H1 (cell line): Measurements from ENCODE around the gene SLC12A5. TPM values are rescaled to one million over a fixed set of nuclear protein-coding genes. Genes with fewer than 3 reads are reported as not detected.

Experiments used
- CTCF ChIA-PET: fragments of 300-600 bp; sonication (Branson Sonifier 250); formaldehyde crosslinking; loops from one replicate; lab custom pipeline; 2021; ENCODE audit not compliant: partially characterized antibody; lab: Charles Lee
- POLR2A ChIA-PET: fragments of 300-600 bp; sonication (Branson Sonifier 250); formaldehyde crosslinking; loops from one replicate; lab custom pipeline; 2021; ENCODE audit warnings: inconsistent platforms; ENCODE audit not compliant: partially characterized antibody; lab: Charles Lee
- DNase-seq, 2 experiments: peaks; one replicate each; pipeline versions ENCODE4 v3.0.0 to v3.0.0-alpha.2; 2010 to 2022; ENCODE audit warnings: low spot score in 2 of 2, low read depth in 1 of 2, mixed read lengths in 1 of 2
- FAIRE-seq: peaks from 2 replicates; lab custom pipeline; 2011; peaks lifted over from hg19 to GRCh38; lab: Jason Lieb, UNC
- H2AFZ ChIP-seq: 2 replicates; pipeline ENCODE4 v1.8.1; 2012; ENCODE audit warnings: low read length, inconsistent platforms
- H2AK5ac ChIP-seq: 2 replicates; pipeline ENCODE4 v1.6.1; 2013; ENCODE audit warnings: low read depth, low read length
- H2BK120ac ChIP-seq: replicated peaks from 2 replicates; pipeline ENCODE3; 2013; ENCODE audit warnings: low read depth, low read length, inconsistent platforms
- H2BK12ac ChIP-seq: 2 replicates; pipeline ENCODE4 v1.6.1; 2013; ENCODE audit warnings: low read depth, low read length
- H2BK15ac ChIP-seq: 2 replicates; pipeline ENCODE4 v1.6.1; 2013; ENCODE audit warnings: low read length
- H2BK20ac ChIP-seq: 2 replicates; pipeline ENCODE4 v1.6.1; 2013; ENCODE audit warnings: low read length
- H2BK5ac ChIP-seq: 2 replicates; pipeline ENCODE4 v1.6.1; 2013; ENCODE audit warnings: low read depth, low read length
- H3K14ac ChIP-seq: 2 replicates; pipeline ENCODE4 v1.6.1; 2013; ENCODE audit warnings: inconsistent platforms; ENCODE audit not compliant: insufficient read length
- H3K18ac ChIP-seq: 2 replicates; pipeline ENCODE4 v1.6.1; 2013; ENCODE audit warnings: low read length; ENCODE audit errors: extremely low read depth
- H3K23ac ChIP-seq: 2 replicates; pipeline ENCODE4 v1.6.1; 2013; ENCODE audit warnings: inconsistent platforms; ENCODE audit not compliant: insufficient read length
- H3K23me2 ChIP-seq: 2 replicates; pipeline ENCODE4 v1.6.1; 2013; ENCODE audit warnings: low read depth, low read length
- H3K27ac ChIP-seq: 2 replicates; pipeline ENCODE4 v1.6.1; 2011; ENCODE audit warnings: low read depth, low read length, inconsistent platforms
- H3K27me3 ChIP-seq, 4 experiments: replicated peaks in 1 of 4; 1 replicate in 1 of 4; 2 replicates in 3 of 4; pipeline versions ENCODE4 v1.6.1 to v1.8.1; 2011 to 2013; ENCODE audit warnings: low read length in 3 of 4, mild to moderate bottlenecking in 3 of 4, inconsistent platforms in 2 of 4, mixed read lengths in 2 of 4, moderate library complexity in 1 of 4; ENCODE audit not compliant: control insufficient read depth in 3 of 4, insufficient read depth in 3 of 4; ENCODE audit errors: extremely low read depth in 1 of 4
- H3K36me3 ChIP-seq, 4 experiments: 2 replicates each; pipeline versions ENCODE4 v1.6.1 to v1.8.1; 2011 to 2013; ENCODE audit warnings: mild to moderate bottlenecking in 4 of 4, low read length in 3 of 4, moderate library complexity in 2 of 4, control low read depth in 1 of 4, inconsistent platforms in 1 of 4; ENCODE audit not compliant: insufficient read depth in 4 of 4, control insufficient read depth in 2 of 4
- H3K4ac ChIP-seq: replicated peaks from 2 replicates; pipeline ENCODE3; 2013; ENCODE audit warnings: low read length, low read depth, mixed read lengths, inconsistent platforms; ENCODE audit not compliant: insufficient read length
- H3K4me1 ChIP-seq, 4 experiments: replicated peaks in 1 of 4; 1 replicate in 1 of 4; 2 replicates in 3 of 4; pipeline versions ENCODE4 v1.6.1 to v1.8.1; 2011 to 2013; ENCODE audit warnings: low read length in 3 of 4, inconsistent platforms in 2 of 4, mixed read lengths in 1 of 4; ENCODE audit not compliant: insufficient read depth in 4 of 4, control insufficient read depth in 3 of 4
- H3K4me2 ChIP-seq, 2 experiments: 2 replicates each; pipeline versions ENCODE4 v1.6.1 to v1.8.1; 2011 to 2013; ENCODE audit warnings: low read depth in 2 of 2, low read length in 2 of 2, control low read depth in 1 of 2, inconsistent platforms in 1 of 2, mild to moderate bottlenecking in 1 of 2; ENCODE audit not compliant: insufficient read depth in 1 of 2
- H3K4me3 ChIP-seq, 4 experiments: fragments of 200-600, 300-600 bp in 1 of 4; sonication (generic), shearing (Covaris generic), sonication (Bioruptor Twin) in 1 of 4; 2 replicates each; pipeline versions ENCODE4 v1.5.1 to v1.8.1; 2011 to 2016; ENCODE audit warnings: low read length in 4 of 4, low read depth in 3 of 4, control low read depth in 2 of 4, inconsistent platforms in 2 of 4, mild to moderate bottlenecking in 2 of 4, mixed read lengths in 1 of 4, moderate library complexity in 1 of 4; ENCODE audit not compliant: insufficient read depth in 2 of 4; ENCODE audit errors: extremely low read depth in 1 of 4
- H3K56ac ChIP-seq: replicated peaks from 2 replicates; pipeline ENCODE3; 2013; ENCODE audit warnings: low read depth, mild to moderate bottlenecking, mixed read lengths, low read length, inconsistent platforms; ENCODE audit not compliant: insufficient read length
- H3K79me1 ChIP-seq: 2 replicates; pipeline ENCODE4 v1.6.1; 2013; ENCODE audit warnings: low read depth, low read length, control low read depth
- H3K79me2 ChIP-seq, 2 experiments: 2 replicates each; pipeline versions ENCODE4 v1.6.1 to v1.8.1; 2012 to 2013; ENCODE audit warnings: low read length in 2 of 2, mild to moderate bottlenecking in 2 of 2, inconsistent platforms in 1 of 2; ENCODE audit not compliant: insufficient read depth in 2 of 2, control insufficient read depth in 1 of 2
- H3K9ac ChIP-seq, 4 experiments: replicated peaks in 1 of 4; 1 replicate in 1 of 4; 2 replicates in 3 of 4; pipeline versions ENCODE4 v1.6.1 to v1.8.1; 2011 to 2013; ENCODE audit warnings: low read depth in 3 of 4, low read length in 3 of 4, control low read depth in 2 of 4, mild to moderate bottlenecking in 2 of 4, moderate library complexity in 2 of 4, inconsistent platforms in 1 of 4; ENCODE audit errors: extremely low read depth in 1 of 4
- H3K9me3 ChIP-seq, 2 experiments: 2 replicates each; pipeline versions ENCODE4 v1.6.1 to v1.8.1; 2012 to 2013; ENCODE audit warnings: mild to moderate bottlenecking in 2 of 2, moderate library complexity in 2 of 2, control low read depth in 1 of 2, inconsistent platforms in 1 of 2, low read depth in 1 of 2, low read length in 1 of 2, mixed read lengths in 1 of 2; ENCODE audit not compliant: insufficient read depth in 2 of 2
- H4K20me1 ChIP-seq, 2 experiments: replicated peaks in 1 of 2; 2 replicates each; pipeline versions ENCODE3 to v1.8.1; 2011 to 2013; ENCODE audit warnings: inconsistent platforms in 2 of 2, low read length in 2 of 2, mild to moderate bottlenecking in 1 of 2; ENCODE audit not compliant: insufficient read depth in 2 of 2, control insufficient read depth in 1 of 2
- H4K5ac ChIP-seq: 2 replicates; pipeline ENCODE4 v1.6.1; 2013; ENCODE audit warnings: low read length, low read depth, mixed read lengths, inconsistent platforms; ENCODE audit not compliant: insufficient read length
- H4K8ac ChIP-seq: 2 replicates; pipeline ENCODE4 v1.8.0; 2013; ENCODE audit warnings: mild to moderate bottlenecking, moderate library complexity, low read length, inconsistent platforms; ENCODE audit not compliant: insufficient read depth; ENCODE audit errors: extremely low read depth
- H4K91ac ChIP-seq: replicated peaks from 2 replicates; pipeline ENCODE3; 2013; ENCODE audit warnings: low read length, mixed read lengths, inconsistent platforms; ENCODE audit not compliant: insufficient read length
- WGBS, 2 experiments: shearing (Covaris generic) in 1 of 2; methylation state at CpG; one replicate each; pipeline versions ENCODE4 v1.1.6 to v1.1.7; 2013 to 2015; ENCODE audit warnings: low lambda C conversion rate in 2 of 2, mixed read lengths in 2 of 2, inconsistent platforms in 1 of 2, low coverage in 1 of 2, missing lambda C conversion rate in 1 of 2; ENCODE audit not compliant: insufficient replicate concordance in 2 of 2, insufficient coverage in 1 of 2, insufficient read length in 1 of 2; ENCODE audit errors: extremely low coverage in 1 of 2, missing lambda C conversion rate in 1 of 2; 5-methylcytosine and 5-hydroxymethylcytosine counted together
- polyA plus RNA-seq, 7 experiments: library from polyadenylated mRNA; depleted of rRNA in 3 of 7; stranded (reverse) in 5 of 7; unstranded in 2 of 7; fragments of >200 nt in 5 of 7; fragments of 200-250 nt in 2 of 7; gene quantifications; 1 replicate in 5 of 7; 2 replicates in 1 of 7; 4 replicates in 1 of 7; pipeline versions ENCODE4 v1.2.1 to v1.2.3, GENCODE V29; 2011 to 2013; ENCODE audit warnings: missing spikeins in 2 of 7, mixed read lengths in 2 of 7
- total RNA-seq: library from RNA; stranded (reverse); fragmentation: NEBNext Ultra II Directional; extraction: Animal tissue kit (Norgen Biotek cat#: 25700); gene quantifications from 2 replicates; pipeline ENCODE4 v1.2.1, GENCODE V29; 2021

The SLC12A5 gene
- total and polyA plus RNA-seq, 2 of the 8 experiments (the other 6 are each of a cell fraction or from before 2014, with no cell fraction given), result 1.9 to 7.3 TPM

DNA sequence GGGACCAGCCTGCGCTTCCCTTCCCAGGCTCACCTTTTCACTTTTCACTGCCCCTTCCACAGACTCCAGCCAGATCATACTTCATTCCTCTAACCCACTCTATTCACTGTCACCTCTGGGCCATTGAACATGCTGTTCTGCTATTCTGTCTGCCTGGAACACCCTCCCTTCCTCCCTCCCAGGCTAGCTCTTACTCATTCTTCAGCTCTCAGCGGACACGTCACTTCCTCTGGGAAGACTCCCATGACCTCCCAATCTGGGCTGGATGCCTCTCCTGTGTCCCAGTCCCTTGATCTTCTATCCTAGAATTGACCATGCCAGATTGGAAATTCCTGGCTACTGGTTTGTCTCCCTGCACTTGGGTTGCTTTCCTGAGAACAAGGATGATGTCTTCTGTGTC lies 5.0 kb downstream of the SLC12A5 start:
- Histone ChIP-seq H2BK12ac (no peak overlapping the region), H4K8ac (no peak overlapping the region), H4K20me1 (peaks cover 6 to 14% of the 10 kb centered on the region in 2 experiments), H3K9ac (no peak overlapping the region), H3K14ac (no peak overlapping the region), H3K4ac (no peak overlapping the region), H3K4me2 (no peak overlapping the region), H3K27me3 (peaks cover 36 to 73% (median 62%) of the 10 kb centered on the region in 4 experiments), H2BK15ac (no peak overlapping the region), H2BK120ac (no peak overlapping the region), H4K5ac (no peak overlapping the region), H2AFZ (no peak overlapping the region), H2AK5ac (no peak overlapping the region), H2BK20ac (no peak overlapping the region), H3K18ac (no peak overlapping the region), H3K4me3 (no peak overlapping the region), H3K79me2 (no peaks in the 10 kb centered on the region), H3K4me1 (peaks cover 0 to 13% (median 10%) of the 10 kb centered on the region in 4 experiments; a peak in 6 of 7 replicates), H3K56ac (no peak overlapping the region), H4K91ac (no peak overlapping the region), H3K36me3 (no peaks in the 10 kb centered on the region), H3K27ac (no peak overlapping the region), H3K23ac (no peak overlapping the region), H3K23me2 (peaks cover 3% of the 10 kb centered on the region; the same call in 1 of the 2 replicates), H3K9me3 (no peaks in the 10 kb centered on the region), H2BK5ac (no peak overlapping the region), H3K79me1 (no peaks in the 10 kb centered on the region)
- POLR2A ChIA-PET, result no interaction called here
- DNase-seq (no peak), FAIRE-seq (no peak)
- CTCF ChIA-PET, result interaction anchor here (1.2 to 8.5 kb wide), 4 partner anchors 12 to 24 kb away, joined by 3 to 60 read pairs (median 4); no protein-coding TSS in a partner anchor
- 92% methylated on average over 3 of the region's 3 CpGs; no CpG with 5 or more reads in 1 of the 2 experiments for WGBS, 2 experiments
